ENCODE measurements around the gene HES2.

DNA sequence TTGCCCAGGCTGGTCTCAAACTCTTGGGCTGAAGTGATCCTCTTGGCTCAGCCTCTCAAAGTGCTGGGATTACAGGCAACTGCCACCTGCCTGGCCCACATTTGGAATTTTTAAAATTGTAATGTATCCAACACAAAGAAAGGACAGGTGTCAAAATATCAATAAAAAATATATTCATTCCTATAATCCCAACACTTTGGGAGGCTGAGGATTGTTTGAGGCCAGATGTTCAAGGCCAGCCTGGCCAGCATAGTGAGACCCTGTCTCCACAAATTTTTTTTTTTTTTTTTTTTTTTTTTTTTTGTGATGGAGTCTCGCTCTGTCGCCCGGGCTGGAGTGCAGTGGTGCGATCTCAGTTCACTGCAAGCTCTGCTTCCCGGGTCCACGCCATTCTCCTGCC is 10.0 kb downstream of the HES2 start:
- TF ChIP-seq POLR2A (IDR thresholded peaks at IDR 0.05; ENCODE audit: low read depth, low read length) (no peak), SMC3 (IDR thresholded peaks at IDR 0.05; ENCODE audit: low read depth, low read length) (no peak), RCOR1 (IDR thresholded peaks at IDR 0.05; ENCODE audit: insufficient replicate concordance, low read length) (no peak), RAD21 (IDR thresholded peaks at IDR 0.05; ENCODE audit: low read length) (no peak), FOS (IDR thresholded peaks at IDR 0.05; ENCODE audit: low read depth, low read length) (no peak), MAFK (IDR thresholded peaks at IDR 0.05; ENCODE audit: low read depth, low read length) (no peak), CEBPB (IDR thresholded peaks at IDR 0.05; ENCODE audit: low read depth, low read length) (no peak), BHLHE40 (IDR thresholded peaks at IDR 0.05; ENCODE audit: low read depth, low read length) (no peak), CHD1 (IDR thresholded peaks at IDR 0.05; ENCODE audit: low read depth, low read length) (no peak), RFX5 (IDR thresholded peaks at IDR 0.05; ENCODE audit: low read depth, low read length) (no peak)
- TF ChIP-seq, protein P1, sequence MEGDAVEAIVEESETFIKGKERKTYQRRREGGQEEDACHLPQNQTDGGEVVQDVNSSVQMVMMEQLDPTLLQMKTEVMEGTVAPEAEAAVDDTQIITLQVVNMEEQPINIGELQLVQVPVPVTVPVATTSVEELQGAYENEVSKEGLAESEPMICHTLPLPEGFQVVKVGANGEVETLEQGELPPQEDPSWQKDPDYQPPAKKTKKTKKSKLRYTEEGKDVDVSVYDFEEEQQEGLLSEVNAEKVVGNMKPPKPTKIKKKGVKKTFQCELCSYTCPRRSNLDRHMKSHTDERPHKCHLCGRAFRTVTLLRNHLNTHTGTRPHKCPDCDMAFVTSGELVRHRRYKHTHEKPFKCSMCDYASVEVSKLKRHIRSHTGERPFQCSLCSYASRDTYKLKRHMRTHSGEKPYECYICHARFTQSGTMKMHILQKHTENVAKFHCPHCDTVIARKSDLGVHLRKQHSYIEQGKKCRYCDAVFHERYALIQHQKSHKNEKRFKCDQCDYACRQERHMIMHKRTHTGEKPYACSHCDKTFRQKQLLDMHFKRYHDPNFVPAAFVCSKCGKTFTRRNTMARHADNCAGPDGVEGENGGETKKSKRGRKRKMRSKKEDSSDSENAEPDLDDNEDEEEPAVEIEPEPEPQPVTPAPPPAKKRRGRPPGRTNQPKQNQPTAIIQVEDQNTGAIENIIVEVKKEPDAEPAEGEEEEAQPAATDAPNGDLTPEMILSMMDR (conservative IDR thresholded peaks at IDR 0.05; ENCODE audit: low read depth, low read length): no peak
- TF ChIP-seq, protein P2, sequence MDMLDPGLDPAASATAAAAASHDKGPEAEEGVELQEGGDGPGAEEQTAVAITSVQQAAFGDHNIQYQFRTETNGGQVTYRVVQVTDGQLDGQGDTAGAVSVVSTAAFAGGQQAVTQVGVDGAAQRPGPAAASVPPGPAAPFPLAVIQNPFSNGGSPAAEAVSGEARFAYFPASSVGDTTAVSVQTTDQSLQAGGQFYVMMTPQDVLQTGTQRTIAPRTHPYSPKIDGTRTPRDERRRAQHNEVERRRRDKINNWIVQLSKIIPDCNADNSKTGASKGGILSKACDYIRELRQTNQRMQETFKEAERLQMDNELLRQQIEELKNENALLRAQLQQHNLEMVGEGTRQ (IDR thresholded peaks at IDR 0.05; ENCODE audit: low read depth, low read length): no peak
- TF ChIP-seq, protein P3, sequence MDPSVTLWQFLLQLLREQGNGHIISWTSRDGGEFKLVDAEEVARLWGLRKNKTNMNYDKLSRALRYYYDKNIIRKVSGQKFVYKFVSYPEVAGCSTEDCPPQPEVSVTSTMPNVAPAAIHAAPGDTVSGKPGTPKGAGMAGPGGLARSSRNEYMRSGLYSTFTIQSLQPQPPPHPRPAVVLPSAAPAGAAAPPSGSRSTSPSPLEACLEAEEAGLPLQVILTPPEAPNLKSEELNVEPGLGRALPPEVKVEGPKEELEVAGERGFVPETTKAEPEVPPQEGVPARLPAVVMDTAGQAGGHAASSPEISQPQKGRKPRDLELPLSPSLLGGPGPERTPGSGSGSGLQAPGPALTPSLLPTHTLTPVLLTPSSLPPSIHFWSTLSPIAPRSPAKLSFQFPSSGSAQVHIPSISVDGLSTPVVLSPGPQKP (IDR thresholded peaks at IDR 0.05; ENCODE audit: borderline replicate concordance, low read depth, low read length): no peak
